ENCODE results near the gene SACM1L.

DNA sequence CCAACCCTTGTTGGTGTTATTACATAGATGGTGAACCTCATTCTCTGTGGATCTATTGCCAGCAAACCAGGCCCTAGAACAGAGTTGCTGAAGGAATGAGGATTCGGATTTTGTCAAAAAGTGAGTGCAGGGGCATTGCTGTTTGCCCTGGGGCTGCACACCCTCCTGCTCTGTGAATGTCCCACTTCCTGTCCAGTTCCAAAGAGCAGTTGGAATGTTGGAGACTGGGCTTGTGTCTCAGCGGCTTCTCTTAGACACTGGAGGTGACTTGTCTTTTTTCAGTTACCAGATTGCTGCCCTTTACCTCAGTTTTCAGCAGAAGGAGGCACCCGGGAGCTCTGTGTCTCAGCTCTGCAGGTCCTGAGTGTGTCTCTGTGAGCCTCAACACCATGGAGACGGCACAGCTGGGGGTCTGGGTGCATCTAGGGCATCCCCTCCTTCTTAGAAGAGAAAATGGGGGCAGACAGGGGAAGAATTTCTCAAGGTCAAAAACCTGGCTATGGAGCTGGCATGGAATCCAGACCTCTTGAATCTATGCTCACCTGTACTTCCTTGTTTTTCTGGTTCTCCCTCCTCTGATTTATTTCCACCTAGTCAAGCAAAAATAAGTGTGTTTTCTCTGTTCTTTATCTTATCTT lies 48.4 kb upstream of the SACM1L start:
- no peak for TF ChIP-seq POLR2A (IDR thresholded peaks at IDR 0.05)
- TF ChIP-seq, protein P1, sequence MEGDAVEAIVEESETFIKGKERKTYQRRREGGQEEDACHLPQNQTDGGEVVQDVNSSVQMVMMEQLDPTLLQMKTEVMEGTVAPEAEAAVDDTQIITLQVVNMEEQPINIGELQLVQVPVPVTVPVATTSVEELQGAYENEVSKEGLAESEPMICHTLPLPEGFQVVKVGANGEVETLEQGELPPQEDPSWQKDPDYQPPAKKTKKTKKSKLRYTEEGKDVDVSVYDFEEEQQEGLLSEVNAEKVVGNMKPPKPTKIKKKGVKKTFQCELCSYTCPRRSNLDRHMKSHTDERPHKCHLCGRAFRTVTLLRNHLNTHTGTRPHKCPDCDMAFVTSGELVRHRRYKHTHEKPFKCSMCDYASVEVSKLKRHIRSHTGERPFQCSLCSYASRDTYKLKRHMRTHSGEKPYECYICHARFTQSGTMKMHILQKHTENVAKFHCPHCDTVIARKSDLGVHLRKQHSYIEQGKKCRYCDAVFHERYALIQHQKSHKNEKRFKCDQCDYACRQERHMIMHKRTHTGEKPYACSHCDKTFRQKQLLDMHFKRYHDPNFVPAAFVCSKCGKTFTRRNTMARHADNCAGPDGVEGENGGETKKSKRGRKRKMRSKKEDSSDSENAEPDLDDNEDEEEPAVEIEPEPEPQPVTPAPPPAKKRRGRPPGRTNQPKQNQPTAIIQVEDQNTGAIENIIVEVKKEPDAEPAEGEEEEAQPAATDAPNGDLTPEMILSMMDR (IDR thresholded peaks at IDR 0.05) = no peak

Data from body of pancreas (tissue), 4 donors.